Neural progenitor cell (in vitro differentiated cells): Measurements from ENCODE around the gene STEEP1.

ENCODE experiments used
- CTCF ChIP-seq: fragments of 200-600 bp; sonication (generic); IDR thresholded peaks from 2 replicates; pipeline ENCODE4 v1.5.1; 2017; ENCODE audit warnings: antibody characterized with exemption, mild to moderate bottlenecking
- EZH2phosphoT487 ChIP-seq: fragments of 200-600 bp; sonication (generic); IDR thresholded peaks from 2 replicates; pipeline ENCODE4 v1.6.1; 2017; ENCODE audit warnings: antibody characterized with exemption

GRCh38 chrX:119565107-119565663 is at the start of gene STEEP1:
- TF ChIP-seq CTCF, result no peak
- no peak for TF ChIP-seq EZH2phosphoT487
